Mesendoderm (in vitro differentiated cells): ENCODE results near the gene ERBB4.

Experiments used
- DNase-seq: peaks from one replicate; pipeline ENCODE4 v3.0.0; 2013
- H2AK5ac ChIP-seq: 2 replicates; pipeline ENCODE4 v1.6.1; 2013; ENCODE audit warnings: low read length, inconsistent platforms
- H2BK120ac ChIP-seq: 2 replicates; pipeline ENCODE4 v1.6.1; 2013; ENCODE audit warnings: low read depth, mild to moderate bottlenecking, low read length, moderate library complexity, mixed read lengths
- H2BK15ac ChIP-seq: replicated peaks from 2 replicates; pipeline ENCODE4 v1.6.1; 2013; ENCODE audit warnings: low read depth, mild to moderate bottlenecking, moderate library complexity
- H2BK5ac ChIP-seq: 2 replicates; pipeline ENCODE4 v1.6.1; 2013; ENCODE audit warnings: low read length, inconsistent platforms
- H3K18ac ChIP-seq: 2 replicates; pipeline ENCODE4 v1.6.1; 2013; ENCODE audit warnings: mild to moderate bottlenecking, low read length, mixed read lengths
- H3K23ac ChIP-seq: one replicate; pipeline ENCODE4 v1.6.1; 2013; ENCODE audit warnings: low read length
- H3K27ac ChIP-seq: 2 replicates; pipeline ENCODE4 v1.5.1; 2013; ENCODE audit warnings: low read depth, mild to moderate bottlenecking, inconsistent platforms, low read length, moderate library complexity
- H3K27me3 ChIP-seq: 2 replicates; pipeline ENCODE4 v1.6.1; 2013; ENCODE audit warnings: low read length, control low read depth, mild to moderate bottlenecking, inconsistent platforms; ENCODE audit not compliant: insufficient read depth, poor library complexity
- H3K36me3 ChIP-seq: 2 replicates; pipeline ENCODE4 v1.6.1; 2013; ENCODE audit warnings: low read length, inconsistent platforms; ENCODE audit not compliant: control insufficient read depth, insufficient read depth
- H3K4ac ChIP-seq: one replicate; pipeline ENCODE4 v1.6.1; 2013; ENCODE audit warnings: low read depth, mild to moderate bottlenecking, low read length, moderate library complexity
- H3K4me1 ChIP-seq: 2 replicates; pipeline ENCODE4 v1.6.1; 2013; ENCODE audit warnings: low read depth, low read length, inconsistent platforms; ENCODE audit not compliant: control insufficient read depth
- H3K4me2 ChIP-seq: 2 replicates; pipeline ENCODE4 v1.6.1; 2013; ENCODE audit warnings: low read length
- H3K4me3 ChIP-seq: 2 replicates; pipeline ENCODE4 v1.5.1; 2013; ENCODE audit warnings: mild to moderate bottlenecking, low read length
- H3K56ac ChIP-seq: one replicate; pipeline ENCODE4 v1.6.1; 2013; ENCODE audit warnings: low read length
- H3K79me1 ChIP-seq: 2 replicates; pipeline ENCODE4 v1.6.1; 2013; ENCODE audit warnings: low read length, inconsistent platforms
- H3K79me2 ChIP-seq: 2 replicates; pipeline ENCODE4 v1.6.1; 2013; ENCODE audit warnings: mild to moderate bottlenecking, low read length; ENCODE audit not compliant: control insufficient read depth, insufficient read depth
- H3K9ac ChIP-seq: 2 replicates; pipeline ENCODE4 v1.6.1; 2013; ENCODE audit warnings: low read length, inconsistent platforms
- H4K5ac ChIP-seq: one replicate; pipeline ENCODE4 v1.6.1; 2013; ENCODE audit warnings: low read length
- H4K8ac ChIP-seq: one replicate; pipeline ENCODE4 v1.6.1; 2013; ENCODE audit warnings: low read depth, mild to moderate bottlenecking, control low read depth, low read length, moderate library complexity
- WGBS: extraction: QIAGEN DNeasy Blood & Tissue Kit; methylation state at CpG from one replicate; pipeline ENCODE4 v1.1.7; 2013; ENCODE audit warnings: low lambda C conversion rate, missing lambda C conversion rate; ENCODE audit not compliant: insufficient coverage; ENCODE audit errors: extremely low coverage; 5-methylcytosine and 5-hydroxymethylcytosine counted together

Gene ERBB4

DNA sequence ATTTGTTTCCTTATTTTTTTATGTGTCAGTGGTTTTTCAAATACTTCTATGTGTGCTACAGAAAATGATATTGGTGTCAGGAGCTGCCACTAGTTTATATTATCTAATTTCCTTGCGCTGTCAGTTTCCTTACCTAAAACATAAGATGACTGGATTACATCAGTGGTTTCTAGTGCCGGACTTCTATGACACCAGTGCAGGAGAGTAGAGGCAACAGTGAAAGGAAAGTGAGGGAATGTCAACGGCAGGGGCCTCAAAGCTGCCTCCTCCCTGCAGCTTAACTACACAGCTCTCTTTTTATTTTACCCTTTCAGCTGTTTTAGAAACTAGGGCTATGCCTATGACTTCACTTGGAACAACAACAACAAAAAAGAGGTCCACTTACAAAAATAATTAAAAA lies 6.5 kb downstream of the ERBB4 start:
- WGBS, result no CpG with 5 or more reads among the region's 3 CpGs
- no peak overlapping the region for H3K4me2 ChIP-seq
- no peak overlapping the region for H3K4me3 ChIP-seq
- no peak overlapping the region for H2BK15ac ChIP-seq
- H4K8ac ChIP-seq, result no peak overlapping the region
- no peak overlapping the region for H3K56ac ChIP-seq
- no peak overlapping the region for H3K9ac ChIP-seq
- H3K27me3 ChIP-seq, result peaks cover 12% of the 10 kb centered on the region
- no peak for DNase-seq
- H3K27ac ChIP-seq, result no peak overlapping the region
- no peaks in the 10 kb centered on the region for H3K79me1 ChIP-seq
- no peaks in the 10 kb centered on the region for H3K4me1 ChIP-seq
- no peak overlapping the region for H4K5ac ChIP-seq
- H3K18ac ChIP-seq, result no peak overlapping the region
- H2AK5ac ChIP-seq, result no peak overlapping the region
- H2BK120ac ChIP-seq, result no peak overlapping the region
- no peaks in the 10 kb centered on the region for H3K79me2 ChIP-seq
- H3K23ac ChIP-seq, result no peak overlapping the region
- H3K4ac ChIP-seq, result no peak overlapping the region
- no peak overlapping the region for H2BK5ac ChIP-seq
- H3K36me3 ChIP-seq, result no peaks in the 10 kb centered on the region

GRCh38 chr2:212531499-212531898 lies 7.1 kb downstream of the ERBB4 start:
- Histone ChIP-seq H2BK15ac (no peak overlapping the region), H3K4ac (no peak overlapping the region), H3K4me2 (no peak overlapping the region), H3K27ac (no peak overlapping the region), H2BK5ac (no peak overlapping the region), H3K36me3 (no peaks in the 10 kb centered on the region), H2AK5ac (no peak overlapping the region), H4K8ac (no peak overlapping the region), H4K5ac (no peak overlapping the region), H3K56ac (no peak overlapping the region), H3K79me1 (no peaks in the 10 kb centered on the region), H2BK120ac (no peak overlapping the region), H3K9ac (no peak overlapping the region), H3K18ac (no peak overlapping the region), H3K4me1 (no peaks in the 10 kb centered on the region), H3K79me2 (no peaks in the 10 kb centered on the region), H3K23ac (no peak overlapping the region), H3K27me3 (peaks cover 8% of the 10 kb centered on the region), H3K4me3 (no peak overlapping the region)
- no CpG with 5 or more reads among the region's 1 CpG for WGBS
- no peak for DNase-seq

DNA sequence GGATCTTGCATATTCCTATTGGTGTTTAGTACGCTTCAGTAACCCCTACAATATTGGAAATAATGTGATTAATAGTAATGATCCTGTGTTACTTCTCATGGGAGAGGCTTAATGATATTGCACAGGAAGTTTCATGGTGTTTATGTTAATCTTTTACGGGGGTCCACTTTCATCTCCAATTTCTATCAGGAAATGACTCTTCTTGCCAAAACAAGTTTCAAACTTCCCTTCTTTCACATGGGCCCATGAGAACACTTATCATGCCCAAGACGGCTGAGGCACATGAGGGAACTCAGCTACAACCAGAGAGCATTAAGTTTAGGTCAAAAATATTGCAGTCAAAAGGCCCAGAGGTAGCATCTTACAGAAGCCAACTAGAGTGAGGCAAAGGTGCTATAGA lies 7.6 kb downstream of the ERBB4 start:
- no peak overlapping the region for H4K8ac ChIP-seq
- H3K4ac ChIP-seq, result no peak overlapping the region
- no peaks in the 10 kb centered on the region for H3K79me2 ChIP-seq
- H3K27ac ChIP-seq, result no peak overlapping the region
- peaks cover 3% of the 10 kb centered on the region for H3K27me3 ChIP-seq
- DNase-seq, result no peak
- no peak overlapping the region for H2AK5ac ChIP-seq
- no peak overlapping the region for H2BK5ac ChIP-seq
- H2BK120ac ChIP-seq, result no peak overlapping the region
- no peak overlapping the region for H3K18ac ChIP-seq
- no peak overlapping the region for H3K23ac ChIP-seq
- H3K56ac ChIP-seq, result no peak overlapping the region
- no peak overlapping the region for H3K4me2 ChIP-seq
- WGBS, result no CpG with 5 or more reads among the region's 3 CpGs
- no peak overlapping the region for H3K4me3 ChIP-seq
- H3K9ac ChIP-seq, result no peak overlapping the region
- no peaks in the 10 kb centered on the region for H3K36me3 ChIP-seq
- H4K5ac ChIP-seq, result no peak overlapping the region
- H3K79me1 ChIP-seq, result no peaks in the 10 kb centered on the region
- H2BK15ac ChIP-seq, result no peak overlapping the region
- H3K4me1 ChIP-seq, result no peaks in the 10 kb centered on the region

DNA sequence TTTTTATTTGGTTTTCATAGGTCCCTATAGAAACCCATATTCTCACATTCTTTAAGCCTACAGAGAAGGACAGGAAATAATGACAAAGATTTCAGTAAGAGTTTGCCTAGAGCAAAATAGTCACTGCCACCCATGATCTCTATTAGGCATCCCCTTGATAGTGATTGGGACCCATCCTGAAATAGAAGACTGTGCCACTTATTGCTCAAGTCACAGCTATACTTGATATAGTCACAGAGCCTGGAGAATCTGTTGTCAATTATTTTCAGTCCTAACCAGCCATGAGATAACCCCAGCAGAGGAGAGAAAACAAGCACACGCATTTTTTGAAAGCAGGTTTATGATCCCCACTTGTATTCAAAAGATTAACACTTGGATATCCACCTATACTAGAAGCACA lies 8.2 kb downstream of the ERBB4 start:
- H2AK5ac ChIP-seq, result no peak overlapping the region
- H4K8ac ChIP-seq, result no peak overlapping the region
- H3K18ac ChIP-seq, result no peak overlapping the region
- H3K36me3 ChIP-seq, result no peaks in the 10 kb centered on the region
- no peaks in the 10 kb centered on the region for H3K79me2 ChIP-seq
- no peak overlapping the region for H4K5ac ChIP-seq
- no peak overlapping the region for H3K27ac ChIP-seq
- H3K9ac ChIP-seq, result no peak overlapping the region
- H3K4ac ChIP-seq, result no peak overlapping the region
- H3K4me2 ChIP-seq, result no peak overlapping the region
- H2BK120ac ChIP-seq, result no peak overlapping the region
- DNase-seq, result no peak
- no peak overlapping the region for H3K4me3 ChIP-seq
- H3K27me3 ChIP-seq, result no peaks in the 10 kb centered on the region
- H3K23ac ChIP-seq, result no peak overlapping the region
- H3K4me1 ChIP-seq, result no peaks in the 10 kb centered on the region
- no peak overlapping the region for H2BK15ac ChIP-seq
- no CpG with 5 or more reads among the region's 1 CpG for WGBS
- H3K79me1 ChIP-seq, result no peaks in the 10 kb centered on the region
- H2BK5ac ChIP-seq, result no peak overlapping the region
- no peak overlapping the region for H3K56ac ChIP-seq

DNA sequence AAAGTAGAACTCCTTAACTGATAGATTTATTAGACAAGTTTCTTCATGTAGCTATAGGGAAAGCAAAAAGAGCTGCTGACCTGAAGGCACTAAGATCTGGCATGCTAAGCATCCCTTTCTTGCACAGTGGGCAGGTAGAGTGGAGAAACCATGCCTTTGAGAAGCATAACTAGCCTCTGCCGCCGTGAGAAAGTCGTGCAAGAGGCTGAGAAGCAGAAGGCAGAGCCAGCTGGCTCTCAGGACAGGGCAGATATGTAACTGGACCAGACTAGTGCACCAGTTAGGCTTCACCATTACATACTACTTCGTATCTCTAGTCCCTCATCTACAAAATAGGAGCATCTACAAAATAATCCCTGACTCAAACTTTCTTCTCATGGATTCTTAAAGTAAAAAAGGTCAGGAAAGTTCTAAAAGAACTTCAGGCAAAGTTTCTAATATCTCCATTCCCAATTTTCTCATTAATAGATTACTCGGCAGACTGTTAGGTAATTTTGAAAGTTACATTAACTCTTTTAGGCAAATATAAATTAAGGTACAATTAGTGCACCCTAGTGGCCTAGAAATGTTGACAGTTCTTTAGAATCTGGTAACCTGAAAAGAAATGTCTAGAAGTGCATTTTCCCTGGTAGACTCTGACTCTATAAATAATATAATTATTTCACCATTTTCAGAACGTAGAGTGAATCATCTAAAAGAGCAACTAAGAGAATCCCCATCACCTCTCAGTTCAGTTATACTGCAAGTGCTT lies 10.3 kb downstream of the ERBB4 start:
- DNase-seq, result no peak
- no CpG with 5 or more reads among the region's 6 CpGs for WGBS
- H2BK5ac ChIP-seq, result no peak overlapping the region

DNA sequence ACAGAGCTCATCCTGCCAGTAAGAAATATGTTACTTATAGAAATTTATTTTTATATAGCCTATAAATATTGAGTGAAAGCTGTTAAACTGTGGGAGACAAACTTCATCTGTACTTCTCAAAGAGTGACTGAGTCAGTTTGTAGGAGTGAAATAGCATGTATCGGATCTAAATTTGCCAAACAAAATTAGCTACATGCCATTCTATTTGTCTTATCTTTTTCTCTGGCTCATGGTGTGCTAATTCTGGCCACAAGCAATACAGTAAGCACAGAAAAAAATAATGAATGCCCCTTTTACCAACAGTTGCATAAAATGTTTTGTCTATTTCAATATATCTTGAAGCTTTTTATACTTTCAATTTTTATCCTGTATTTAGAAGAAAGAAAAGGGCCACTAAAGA lies 12.5 kb downstream of the ERBB4 start:
- H2BK5ac ChIP-seq, result no peak overlapping the region
- no peaks in the 10 kb centered on the region for H3K27me3 ChIP-seq
- H2AK5ac ChIP-seq, result no peak overlapping the region
- H3K56ac ChIP-seq, result no peak overlapping the region
- no peak overlapping the region for H4K5ac ChIP-seq
- H4K8ac ChIP-seq, result no peak overlapping the region
- no peaks in the 10 kb centered on the region for H3K79me2 ChIP-seq
- no peak overlapping the region for H3K4me3 ChIP-seq
- no peaks in the 10 kb centered on the region for H3K79me1 ChIP-seq
- H2BK120ac ChIP-seq, result no peak overlapping the region
- no peaks in the 10 kb centered on the region for H3K36me3 ChIP-seq
- H3K4ac ChIP-seq, result no peak overlapping the region
- no peaks in the 10 kb centered on the region for H3K4me1 ChIP-seq
- H3K9ac ChIP-seq, result no peak overlapping the region
- WGBS, result no CpG with 5 or more reads among the region's 1 CpG
- H3K18ac ChIP-seq, result no peak overlapping the region
- H3K23ac ChIP-seq, result no peak overlapping the region
- no peak overlapping the region for H2BK15ac ChIP-seq
- no peak for DNase-seq
- no peak overlapping the region for H3K27ac ChIP-seq
- H3K4me2 ChIP-seq, result no peak overlapping the region

More for the DNA sequence above, 10.3 kb downstream of the ERBB4 start:
- no peak overlapping the region for H3K4me3 ChIP-seq
- H3K23ac ChIP-seq, result no peak overlapping the region
- no peak overlapping the region for H3K27ac ChIP-seq
- no peak overlapping the region for H4K8ac ChIP-seq
- no peak overlapping the region for H3K4ac ChIP-seq
- no peaks in the 10 kb centered on the region for H3K36me3 ChIP-seq
- H3K79me2 ChIP-seq, result no peaks in the 10 kb centered on the region
- H3K9ac ChIP-seq, result no peak overlapping the region
- no peak overlapping the region for H2AK5ac ChIP-seq
- no peak overlapping the region for H2BK15ac ChIP-seq
- H3K4me2 ChIP-seq, result no peak overlapping the region
- no peaks in the 10 kb centered on the region for H3K27me3 ChIP-seq
- no peak overlapping the region for H4K5ac ChIP-seq
- no peak overlapping the region for H3K18ac ChIP-seq
- H3K79me1 ChIP-seq, result no peaks in the 10 kb centered on the region
- H3K4me1 ChIP-seq, result no peaks in the 10 kb centered on the region
- no peak overlapping the region for H2BK120ac ChIP-seq
- no peak overlapping the region for H3K56ac ChIP-seq
